GM19025 (cell line): Measurements from ENCODE around the gene VWDE.
A peak's percentile ranks its signal among the peaks of the same experiment; 100 is the strongest.
"Not testable (repeated sequence)": the region's sequence is repeated elsewhere in the genome, so short reads cannot be mapped to it uniquely, and the experiment has no call there.

Experiments
- ATAC-seq: cut with Tn5 transposase; IDR thresholded peaks from one replicate; pipeline ENCODE4 v1.9.1; 2021; ENCODE audit warnings: mild to moderate bottlenecking, low read depth, moderate library complexity; ENCODE audit not compliant: unreplicated experiment

Gene VWDE

DNA sequence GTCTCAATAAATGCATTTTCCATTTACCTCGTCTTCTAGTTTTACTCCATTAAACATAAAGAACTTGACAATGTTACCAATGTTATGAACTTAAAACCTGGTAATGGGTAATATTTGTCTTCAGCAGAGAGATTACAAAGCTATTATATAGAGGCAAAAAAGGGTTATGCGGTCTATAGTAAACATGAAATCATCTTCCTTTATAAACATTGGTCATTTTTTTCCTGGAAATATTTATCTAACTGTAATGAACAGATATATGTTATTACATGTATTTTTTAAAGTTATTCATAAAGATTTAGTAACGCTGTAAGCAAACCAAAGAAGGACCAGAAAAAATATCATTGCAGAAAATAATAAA lies 1.3 kb downstream of the VWDE start:
- ATAC-seq = no peak

- no peak for ATAC-seq
Measured at GRCh38 chr7:12401538-12402364, 1.9 kb downstream of the VWDE start.

DNA sequence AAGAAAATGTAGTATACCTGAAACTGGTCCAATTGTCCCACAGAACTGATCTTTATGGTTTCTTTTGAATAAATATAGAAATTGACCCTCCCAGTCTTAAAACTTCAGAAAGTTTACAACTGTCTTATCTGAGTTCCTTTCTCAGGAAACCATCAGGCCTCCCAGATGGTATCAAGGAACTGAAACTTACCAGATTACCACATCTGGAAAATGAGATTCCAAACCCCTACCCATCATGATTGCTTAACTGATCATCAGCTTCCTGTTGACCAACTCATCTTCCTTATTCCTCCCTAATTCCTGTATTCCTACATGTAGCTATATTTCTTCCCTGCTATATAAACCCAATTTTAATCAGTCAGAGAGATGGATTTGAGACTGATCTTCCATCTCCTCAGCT lies 5.5 kb downstream of the VWDE start:
- no peak for ATAC-seq

GRCh38 chr7:12397671-12398070 lies 6.0 kb downstream of the VWDE start:
- no peak for ATAC-seq

DNA sequence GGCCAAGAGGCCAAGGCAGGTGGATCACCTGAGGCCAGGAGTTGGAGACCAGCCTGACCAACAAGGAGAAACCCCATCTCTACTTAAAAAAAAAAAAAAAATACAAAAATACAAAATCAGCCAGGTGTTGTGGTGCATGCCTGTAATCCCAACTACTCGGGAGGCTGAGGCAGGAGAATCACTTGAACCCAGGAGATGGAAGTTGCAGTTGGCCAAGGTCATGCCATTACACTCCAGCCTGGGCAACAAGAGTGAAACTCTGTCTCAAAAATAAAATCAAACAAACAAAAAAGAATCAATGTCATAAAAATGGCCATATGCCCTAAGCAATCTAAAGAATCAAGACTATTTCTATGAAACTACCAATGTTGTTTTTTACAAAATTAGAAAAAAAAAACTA lies 7.0 kb downstream of the VWDE start:
- ATAC-seq = not testable (repeated sequence)

- ATAC-seq = no peak
Measured at GRCh38 chr7:12391922-12392615, 11.6 kb downstream of the VWDE start.

- ATAC-seq = peak; percentile 89
Measured at GRCh38 chr7:12389089-12389700, 14.5 kb downstream of the VWDE start.

GRCh38 chr7:12386313-12386740 lies 17.3 kb downstream of the VWDE start:
- no peak for ATAC-seq

GRCh38 chr7:12385364-12385786 lies 18.3 kb downstream of the VWDE start:
- no peak for ATAC-seq

DNA sequence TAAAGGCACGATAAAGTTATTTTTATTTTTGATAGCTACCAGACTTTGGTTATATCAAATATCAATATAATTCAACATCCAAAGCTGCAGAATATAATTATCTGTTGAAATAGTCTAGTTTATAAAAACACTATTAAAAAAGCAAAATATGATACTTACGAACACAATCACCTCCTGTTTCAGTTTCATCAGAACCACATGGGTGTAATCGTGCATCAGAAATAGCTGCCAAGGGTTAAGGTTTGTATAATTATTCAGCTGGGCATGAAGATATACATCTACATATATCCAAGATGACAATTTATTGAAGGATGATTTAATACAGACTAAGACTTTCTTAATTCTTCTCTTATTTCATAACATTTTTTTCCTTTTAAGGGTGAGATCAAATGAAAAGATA lies 20.3 kb downstream of the VWDE start:
- no peak for ATAC-seq

DNA sequence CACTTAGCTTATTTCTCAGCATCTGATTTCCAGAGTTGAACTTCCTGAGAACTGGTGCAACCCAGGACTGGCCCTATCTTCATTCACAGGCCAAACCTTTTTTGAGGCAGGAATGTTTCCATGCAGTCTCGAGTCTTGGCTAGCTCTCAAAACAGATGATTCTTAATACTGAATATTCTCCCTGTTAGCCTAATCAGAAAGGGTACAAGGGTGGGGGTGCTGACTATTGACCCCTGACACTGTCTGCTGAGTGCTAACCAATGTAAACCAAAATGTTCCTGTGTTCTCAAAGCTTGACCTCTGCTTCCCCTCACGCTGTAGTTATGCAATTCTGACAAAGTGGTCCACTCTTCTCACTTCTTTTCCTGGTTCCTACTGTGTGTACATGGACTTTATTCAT lies 25.3 kb downstream of the VWDE start:
- no peak for ATAC-seq

- ATAC-seq = no peak
Measured at GRCh38 chr7:12377406-12377805, 26.3 kb downstream of the VWDE start.

GRCh38 chr7:12373580-12374263 lies 29.9 kb downstream of the VWDE start:
- no peak for ATAC-seq

GRCh38 chr7:12370249-12370648 lies 33.4 kb downstream of the VWDE start:
- ATAC-seq = no peak

DNA sequence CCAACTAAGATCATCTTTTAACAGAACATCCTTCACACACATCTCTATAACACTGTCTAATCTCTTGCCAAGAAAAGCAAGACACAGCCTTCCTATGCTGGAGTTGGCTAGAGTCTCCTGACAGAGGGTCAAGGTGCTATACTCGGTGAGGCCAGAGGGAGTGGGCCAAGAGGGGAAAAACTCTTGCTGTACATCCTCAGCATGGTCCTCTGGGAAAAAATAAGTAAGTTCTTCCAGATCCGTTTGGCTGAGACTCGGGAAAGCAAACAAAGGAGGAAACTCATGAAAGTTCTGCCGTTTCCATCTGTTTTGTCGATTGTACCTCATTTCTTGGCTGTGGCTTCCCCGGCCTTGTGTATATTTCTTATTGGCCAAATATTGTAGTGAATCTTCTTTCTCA lies 33.9 kb downstream of the VWDE start:
- no peak for ATAC-seq

DNA sequence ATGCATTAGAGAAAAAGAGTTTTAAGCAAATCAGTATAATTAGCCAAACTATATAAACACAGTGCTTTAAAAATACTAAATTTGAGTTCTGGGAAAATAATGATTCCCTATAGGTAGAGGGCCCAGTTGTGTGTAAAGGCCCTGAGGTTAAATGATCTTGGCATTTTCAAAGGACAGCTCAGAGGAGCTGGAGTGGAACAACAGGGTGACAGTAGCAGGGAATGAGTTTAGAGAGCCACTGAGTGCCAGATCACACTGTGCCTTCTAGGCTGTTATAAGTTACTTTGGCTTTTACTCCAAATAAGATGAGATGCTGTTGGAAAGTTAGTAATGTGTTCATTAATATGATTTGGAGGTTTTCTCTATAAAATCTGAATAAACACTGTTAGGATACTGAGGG lies 34.6 kb downstream of the VWDE start:
- no peak for ATAC-seq

- no peak for ATAC-seq
Measured at GRCh38 chr7:12360948-12361347, 42.7 kb downstream of the VWDE start.

GRCh38 chr7:12358694-12359093 lies 45.0 kb downstream of the VWDE start:
- no peak for ATAC-seq

DNA sequence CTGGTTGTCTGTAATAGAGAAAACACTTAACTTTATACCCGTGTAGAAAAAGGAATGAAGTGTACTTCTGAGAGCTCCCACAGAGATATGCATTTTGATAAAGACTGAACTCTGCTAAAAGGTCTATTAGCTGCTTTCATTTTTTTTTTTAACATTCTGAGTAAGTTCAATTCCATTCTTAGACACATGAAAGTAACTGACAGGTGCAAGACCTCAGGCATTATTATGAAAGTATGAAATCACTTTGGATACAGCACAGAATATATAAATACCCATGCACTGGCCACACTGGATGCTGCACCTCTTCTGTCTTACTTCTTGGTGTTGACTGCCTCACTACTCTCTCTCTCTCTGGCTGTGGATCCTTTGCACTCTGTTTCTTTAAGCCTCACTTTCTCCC lies 46.2 kb downstream of the VWDE start:
- peak; percentile 65 for ATAC-seq

- ATAC-seq = no peak
Measured at GRCh38 chr7:12351843-12352242, 51.8 kb downstream of the VWDE start.

- ATAC-seq = no peak
Measured at GRCh38 chr7:12350971-12351370, 52.7 kb downstream of the VWDE start.
